HG03175 (cell line): ENCODE results near the gene IL34.
"Not testable (repeated sequence)": the region's sequence is repeated elsewhere in the genome, so short reads cannot be mapped to it uniquely, and the experiment has no call there.

ENCODE experiments used
- ATAC-seq: cut with Tn5 transposase; IDR thresholded peaks from one replicate; pipeline ENCODE4 v1.9.1; 2021; ENCODE audit warnings: mild to moderate bottlenecking, moderate library complexity; ENCODE audit not compliant: unreplicated experiment

Gene IL34

DNA sequence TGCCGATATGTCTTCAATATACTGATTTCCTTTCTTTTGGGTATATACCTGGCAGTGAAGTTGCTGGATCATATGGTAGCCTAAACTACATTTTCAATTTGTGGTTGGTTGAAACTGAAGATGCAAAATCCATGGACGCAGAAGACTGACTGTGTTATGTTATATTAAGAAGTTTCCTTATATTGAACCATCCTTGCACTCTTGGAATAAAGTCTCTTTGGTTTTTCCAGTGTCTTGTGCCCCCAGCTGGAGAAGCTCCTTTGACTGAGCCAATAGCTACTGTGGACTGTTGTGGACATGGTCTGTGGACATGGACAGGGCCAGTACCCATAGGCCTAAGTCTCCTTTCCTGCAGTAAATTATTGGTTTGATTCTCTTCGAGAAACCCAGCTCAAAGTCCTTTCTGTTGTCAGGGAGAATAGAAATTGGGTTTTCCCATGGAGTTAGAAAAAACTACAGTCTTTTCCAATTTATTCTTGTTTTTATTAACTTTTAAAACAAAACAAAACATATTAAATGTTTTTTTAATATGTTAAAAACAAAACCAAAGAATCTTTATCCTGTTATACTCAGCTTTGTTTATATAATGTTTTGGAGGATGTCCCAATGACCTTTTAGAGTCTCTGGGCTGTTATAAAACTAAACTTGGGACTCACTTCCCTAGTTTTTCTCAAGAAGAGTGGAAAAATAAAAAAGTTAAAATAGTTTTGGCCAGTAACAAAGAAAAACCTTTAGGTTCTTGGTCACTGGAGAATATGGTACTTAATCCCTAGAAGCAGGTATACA is 15.2 kb upstream of the IL34 start:
- ATAC-seq = no peak

DNA sequence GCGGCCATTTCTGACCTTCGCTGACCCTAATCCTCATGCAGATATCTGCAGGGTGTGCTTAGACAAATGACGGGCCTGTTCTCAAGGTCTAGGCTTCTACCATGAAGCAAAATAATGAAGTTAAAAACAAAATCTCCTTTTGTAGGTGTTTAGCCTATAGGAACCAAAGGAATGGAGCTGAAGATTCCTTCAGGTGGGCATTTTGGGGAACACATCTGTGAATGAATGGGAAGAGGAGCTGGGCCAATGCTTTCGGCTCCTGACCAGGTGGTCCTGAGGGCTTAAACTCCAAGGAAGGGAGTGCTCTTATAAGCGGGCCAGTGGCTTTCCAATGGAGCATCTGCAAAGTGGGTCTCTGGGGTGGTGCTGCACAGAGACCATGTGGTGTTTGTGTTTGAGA is 14.1 kb upstream of the IL34 start:
- no peak for ATAC-seq

GRCh38 chr16:70633617-70634016 is 12.7 kb upstream of the IL34 start:
- ATAC-seq = not testable (repeated sequence)

- no peak for ATAC-seq
These were observed 11.5 kb upstream of the IL34 start for GRCh38 chr16:70634861-70635260.

DNA sequence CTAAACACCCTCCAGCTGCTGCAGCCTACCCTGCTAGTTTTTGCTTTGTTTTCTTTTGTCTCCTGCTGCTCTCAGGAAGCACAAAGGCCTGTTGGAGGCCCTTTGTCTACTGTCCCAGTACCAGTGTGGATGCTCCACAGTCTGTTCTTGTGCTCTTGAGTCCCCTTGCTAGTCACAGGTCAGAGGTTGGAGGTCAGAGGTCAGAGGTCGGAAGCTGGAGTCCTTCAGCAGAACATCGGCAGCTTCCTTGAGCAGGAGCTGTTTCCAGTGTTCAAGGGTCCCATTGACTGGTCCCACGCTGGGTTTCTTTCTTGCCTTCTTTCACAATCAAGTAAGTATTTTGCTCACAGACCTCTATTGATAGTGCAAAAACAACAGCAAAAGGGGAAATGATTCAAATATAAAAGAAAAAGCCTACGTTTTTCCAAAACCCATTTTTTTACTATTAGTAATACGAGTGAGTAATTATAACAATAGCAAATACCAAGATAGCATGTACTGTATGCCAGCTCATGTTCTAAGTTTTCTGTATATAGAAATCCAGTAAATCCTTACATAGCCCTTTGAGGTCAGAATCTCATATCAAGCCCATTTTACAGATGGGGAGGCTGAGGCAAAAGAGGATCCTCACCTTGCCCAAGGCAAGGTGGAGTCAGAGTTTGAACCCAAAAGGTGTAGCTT is 10.9 kb upstream of the IL34 start:
- ATAC-seq = no peak

DNA sequence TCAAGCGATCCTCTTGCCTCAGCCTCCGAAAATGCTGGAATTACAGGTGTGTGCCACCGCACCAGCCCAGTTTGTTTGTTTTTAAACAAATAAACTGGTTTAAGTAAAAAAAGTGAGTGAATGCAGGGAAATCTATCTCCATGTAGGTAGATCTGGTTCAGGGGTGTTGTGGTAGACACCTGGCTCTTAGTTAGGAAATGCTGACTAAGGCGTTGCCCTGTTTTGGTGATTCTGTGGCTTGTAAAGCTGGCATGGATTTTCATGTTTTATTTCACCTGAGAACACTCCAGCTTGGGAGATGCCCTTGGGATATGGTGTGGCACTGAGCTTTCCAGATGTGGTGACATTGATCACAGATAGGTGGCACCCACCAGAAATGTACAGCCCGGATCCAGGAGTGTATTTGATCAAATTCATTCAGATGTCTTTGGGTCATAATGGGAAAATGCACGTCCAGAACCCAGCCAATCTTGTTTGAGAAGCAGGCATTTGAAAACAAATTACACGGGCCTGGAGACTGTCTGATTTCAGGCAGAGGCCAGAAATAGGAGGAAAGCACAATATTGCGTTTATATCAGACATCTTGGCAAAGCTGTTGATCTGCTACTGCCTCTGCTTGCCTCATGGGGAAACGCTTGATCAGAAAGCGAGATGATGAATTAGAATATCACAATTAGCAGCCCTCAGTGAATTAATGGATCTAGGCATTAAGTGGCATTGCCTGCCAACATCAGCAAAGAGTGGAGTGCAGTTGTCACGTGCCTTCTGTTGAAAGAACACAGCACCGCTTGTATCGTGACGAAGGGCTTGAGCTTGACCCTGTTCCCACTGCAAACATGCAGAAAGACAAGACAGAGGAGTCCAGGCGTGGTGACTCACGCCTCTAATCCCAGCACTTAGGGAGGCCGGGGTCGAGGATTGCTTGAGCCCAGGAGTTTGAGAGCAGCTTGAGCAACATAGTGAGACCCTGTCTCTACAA is 7.3 kb upstream of the IL34 start:
- ATAC-seq = no peak

DNA sequence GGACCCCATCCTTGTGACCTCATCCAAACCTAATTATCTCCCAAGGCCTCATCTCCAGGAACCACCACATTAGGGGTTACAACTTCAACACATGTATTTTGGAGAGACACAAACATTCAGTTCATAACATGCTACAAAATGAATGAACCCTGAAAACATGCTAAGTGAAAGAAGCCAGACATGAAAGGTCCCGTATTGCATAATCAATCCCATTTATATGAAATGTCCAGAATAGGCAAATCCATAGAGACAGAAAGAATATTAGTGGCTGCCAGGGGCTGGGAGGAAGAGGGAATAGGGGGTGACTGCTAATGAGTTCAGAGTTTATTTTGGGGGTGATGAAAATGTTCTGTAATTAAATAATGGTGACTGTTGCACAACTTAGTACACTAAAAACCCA is 3.7 kb upstream of the IL34 start:
- ATAC-seq = no peak

GRCh38 chr16:70643264-70643663 is 3.1 kb upstream of the IL34 start:
- ATAC-seq = not testable (repeated sequence)

- ATAC-seq = no peak
These were observed 1.4 kb upstream of the IL34 start for GRCh38 chr16:70644763-70645597.

DNA sequence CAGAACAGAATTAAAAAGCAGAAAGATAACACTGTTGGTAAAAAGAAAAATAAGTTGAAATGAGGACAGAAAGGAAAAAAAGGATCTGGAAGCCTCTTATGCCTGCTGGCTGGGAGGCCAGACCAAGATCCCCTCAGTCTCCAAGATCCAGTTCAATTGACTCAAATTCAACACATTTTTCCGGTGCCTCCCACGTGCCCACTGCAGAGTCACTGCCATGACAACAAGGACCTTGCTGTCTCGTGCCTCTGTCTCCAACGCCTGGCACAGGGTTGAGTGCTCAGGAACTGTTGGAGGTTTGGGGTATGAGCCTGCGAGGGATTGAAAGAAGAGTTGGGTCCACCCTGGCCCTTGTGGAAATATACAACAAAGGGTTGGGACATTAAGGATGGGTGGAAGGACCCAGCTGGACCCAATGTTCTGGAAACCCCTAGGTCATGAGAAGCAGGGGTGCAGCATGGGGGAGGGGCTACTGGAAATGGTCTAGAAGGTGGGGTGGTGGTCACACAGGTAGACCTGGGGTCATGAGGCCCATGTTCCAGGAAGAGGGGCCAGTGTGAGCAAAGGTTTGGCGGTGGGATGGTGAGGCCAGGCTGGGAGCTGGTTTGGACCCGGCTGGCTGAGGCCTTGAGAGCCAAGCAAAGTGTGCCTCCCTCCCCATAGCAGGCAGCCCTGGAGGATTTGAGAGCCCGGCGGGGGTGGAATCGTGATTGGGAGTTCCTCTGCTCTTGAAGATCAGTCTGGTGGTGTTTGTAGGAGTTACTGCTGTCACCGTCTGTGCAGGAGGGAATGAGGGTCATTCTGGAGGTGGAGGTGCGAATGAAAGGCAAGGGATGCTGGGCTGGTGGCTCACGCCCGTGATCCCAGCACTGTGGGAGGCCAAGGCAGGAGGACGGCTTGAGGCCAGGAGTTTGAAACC is 1.3 kb downstream of the IL34 start:
- no peak for ATAC-seq

GRCh38 chr16:70648606-70649005 is 2.2 kb downstream of the IL34 start:
- ATAC-seq = no peak

DNA sequence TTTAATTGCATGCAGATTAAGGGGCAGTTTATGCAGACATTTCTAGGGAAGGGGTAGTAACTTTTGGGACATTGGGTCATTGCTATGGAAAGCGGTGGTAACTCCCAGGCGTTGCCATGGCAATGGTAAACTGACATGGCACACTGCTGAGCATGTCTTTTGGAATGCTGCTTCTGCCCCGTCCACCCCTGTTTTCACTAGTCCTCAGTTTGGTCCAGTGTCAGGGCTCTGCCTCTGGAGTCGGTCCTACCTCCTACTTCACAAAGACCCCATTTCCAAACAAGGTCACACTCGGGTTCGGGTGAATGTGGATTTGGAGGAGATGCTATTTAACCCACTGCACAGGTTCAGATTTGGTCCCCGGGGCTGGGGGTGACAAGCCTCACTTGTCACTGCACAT is 2.9 kb downstream of the IL34 start:
- ATAC-seq = no peak

GRCh38 chr16:70650216-70650615 is 3.9 kb downstream of the IL34 start:
- no peak for ATAC-seq

DNA sequence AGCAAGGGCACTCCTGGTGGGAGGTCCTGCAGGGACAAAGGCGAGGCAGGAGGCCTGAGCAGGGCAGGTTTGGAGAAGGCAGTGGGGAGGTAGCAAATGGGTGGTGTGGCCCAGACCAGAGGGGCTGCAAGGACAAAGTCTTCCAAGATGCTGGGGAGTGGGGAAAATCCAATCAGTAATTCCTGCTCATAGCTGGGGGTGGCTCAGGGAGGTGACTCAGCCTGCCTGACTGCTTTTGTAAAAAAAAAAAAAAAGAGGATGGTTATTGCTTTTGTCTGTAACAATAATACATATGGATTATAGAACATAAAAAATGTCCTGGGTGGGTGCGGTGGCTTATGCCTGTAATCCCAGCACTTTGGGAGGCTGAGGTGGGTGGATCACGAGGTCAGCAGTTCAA is 5.2 kb downstream of the IL34 start:
- ATAC-seq = no peak

- ATAC-seq = no peak
These were observed 6.0 kb downstream of the IL34 start for GRCh38 chr16:70652322-70652721.

DNA sequence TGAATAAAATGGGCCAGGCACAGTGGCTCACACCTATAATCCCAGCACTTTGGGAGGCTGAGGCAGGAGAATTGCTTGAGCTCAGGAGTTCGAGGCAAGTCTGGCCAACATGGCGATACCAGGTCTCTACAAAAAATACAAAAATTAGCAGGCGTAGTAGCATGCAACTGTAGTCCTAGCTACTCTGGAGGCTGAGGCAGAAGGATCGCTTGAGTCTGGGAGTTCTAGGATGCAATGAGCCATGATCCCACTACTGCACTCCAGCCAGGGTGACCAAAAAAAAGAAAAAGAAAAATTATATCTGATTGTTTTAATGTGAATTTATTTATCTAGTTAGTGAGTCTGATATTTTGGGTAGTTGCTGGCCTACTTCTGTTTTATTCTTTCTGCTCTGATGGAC is 7.0 kb downstream of the IL34 start:
- no peak for ATAC-seq

DNA sequence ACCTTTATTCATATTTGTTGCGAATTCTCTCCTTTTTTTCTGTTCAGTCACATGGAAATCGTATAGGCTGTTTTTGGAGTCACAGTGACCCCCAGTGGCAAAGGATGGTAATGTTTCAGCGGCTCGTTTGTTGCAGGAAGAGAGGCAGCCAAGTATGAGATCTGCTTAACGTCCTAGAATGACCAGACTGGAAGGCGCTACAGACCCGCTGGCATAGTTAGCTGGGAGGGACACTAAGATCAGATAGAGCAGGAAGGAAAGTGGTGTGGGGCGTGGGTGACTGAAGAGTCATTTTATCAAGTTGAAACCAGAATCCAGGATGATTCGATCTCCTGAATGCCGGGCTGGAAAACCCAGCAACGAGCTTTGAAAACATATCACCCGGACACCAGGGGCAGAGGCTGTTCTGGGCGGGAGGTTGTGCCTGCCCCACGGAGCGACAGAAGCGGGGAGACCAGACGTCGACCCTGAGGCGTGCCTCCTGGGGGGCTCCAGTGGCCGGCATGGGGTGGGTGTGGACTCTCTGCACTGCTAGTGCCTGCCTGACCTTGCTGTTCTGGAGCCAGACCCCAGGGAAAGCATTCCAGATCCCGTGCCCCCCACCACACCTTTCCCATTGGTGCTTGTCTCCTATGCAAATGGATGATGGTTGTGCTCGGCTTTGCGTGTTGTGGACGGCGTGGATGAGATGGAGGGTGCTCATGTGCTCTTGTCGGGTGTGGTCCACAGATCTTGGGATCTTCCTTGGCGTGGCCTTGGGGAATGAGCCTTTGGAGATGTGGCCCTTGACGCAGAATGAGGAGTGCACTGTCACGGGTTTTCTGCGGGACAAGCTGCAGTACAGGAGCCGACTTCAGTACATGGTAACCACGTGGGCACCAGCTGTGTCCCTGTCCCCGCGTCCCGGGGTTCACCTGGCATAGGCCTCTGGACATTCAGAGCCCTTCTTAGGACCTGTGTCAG is 7.7 kb downstream of the IL34 start:
- peak; percentile 73 for ATAC-seq

DNA sequence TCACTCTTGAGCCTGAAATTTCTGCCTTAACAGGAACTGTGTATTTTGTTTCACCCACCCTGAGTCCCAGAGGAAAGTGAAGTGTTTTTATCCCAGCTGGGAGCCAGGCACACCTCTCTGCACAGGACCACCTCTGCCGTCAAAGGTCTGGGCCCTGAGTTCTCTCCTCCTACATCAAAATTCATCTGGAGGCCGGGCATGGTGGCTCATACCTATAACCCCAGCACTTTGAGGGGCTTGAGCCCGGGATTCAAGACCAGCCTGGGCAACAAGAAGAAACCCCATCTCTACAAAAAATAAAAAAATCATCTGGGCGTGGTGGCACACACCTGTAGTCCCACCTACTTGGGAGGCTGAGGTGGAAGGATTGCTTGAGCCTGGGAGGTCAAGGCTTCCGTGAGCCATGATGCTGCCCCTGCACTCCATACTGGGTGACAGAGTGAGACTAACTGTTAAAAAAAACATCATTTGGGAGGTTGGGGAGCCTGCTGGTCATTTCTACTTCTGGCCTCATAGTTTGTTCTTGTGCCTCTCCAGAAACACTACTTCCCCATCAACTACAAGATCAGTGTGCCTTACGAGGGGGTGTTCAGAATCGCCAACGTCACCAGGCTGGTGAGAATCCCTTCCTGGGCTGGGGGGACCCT is 9.8 kb downstream of the IL34 start:
- no peak for ATAC-seq
